Activated CD8-positive, alpha-beta memory T cell treated with anti-CD3 and anti-CD28 coated beads, Interleukin-2, amount 50 U/mL, for 48 hours (primary cell): ENCODE results near the gene CDK17.

ENCODE experiments used
- DNase-seq: peaks from one replicate; pipeline ENCODE4 v3.0.0-alpha.2; 2020

The CDK17 gene

GRCh38 chr12:96258104-96258961 is 141.9 kb downstream of the CDK17 start:
- DNase-seq, result no peak

DNA sequence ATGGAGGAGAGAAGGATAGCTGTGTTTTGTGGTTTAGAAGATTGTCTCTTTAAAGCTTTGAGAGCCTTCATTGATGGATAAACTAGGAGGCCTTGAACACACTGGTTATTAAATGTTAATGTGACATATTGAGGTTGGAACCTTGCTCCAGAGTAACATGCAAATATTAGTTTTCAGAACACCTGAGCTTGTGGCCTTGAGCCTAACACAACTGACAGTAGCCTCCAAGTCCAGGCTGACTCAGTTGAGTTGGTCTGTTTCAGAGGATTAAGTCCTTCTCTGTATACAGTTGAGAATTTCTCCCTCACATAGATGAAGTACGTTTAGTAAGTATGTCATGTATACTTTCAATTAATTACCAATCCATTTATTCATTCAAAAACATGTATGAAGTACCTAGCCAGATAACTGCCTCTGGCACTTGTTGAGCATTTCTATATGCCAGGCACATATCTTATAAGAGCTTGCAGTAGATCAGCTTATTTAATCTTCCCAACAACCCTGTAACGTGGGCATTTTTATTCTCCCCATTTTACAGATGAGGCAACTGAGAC is 142.6 kb downstream of the CDK17 start:
- DNase-seq, result no peak

- no peak for DNase-seq
Observed at GRCh38 chr12:96256672-96257361, 143.4 kb downstream of the CDK17 start.

DNA sequence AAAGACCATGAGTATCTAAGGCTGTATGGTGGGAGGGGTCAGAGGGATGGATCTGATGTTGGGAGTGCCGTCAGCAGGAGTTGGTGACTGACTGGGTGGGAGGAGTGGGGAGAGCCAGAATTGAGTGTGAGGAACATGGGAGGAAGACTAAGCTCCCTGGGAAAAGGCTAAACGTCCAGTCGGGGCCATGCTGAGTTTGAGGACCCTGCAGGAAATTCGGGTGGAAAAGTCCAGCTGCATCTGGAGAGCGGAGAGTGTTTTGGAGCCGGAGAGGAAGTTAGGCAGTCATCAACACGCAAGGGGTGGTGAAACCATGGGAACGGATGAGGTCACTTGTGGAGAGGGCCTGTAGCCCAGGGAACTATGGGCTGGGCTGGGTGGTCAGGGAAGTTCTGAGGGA is 145.2 kb downstream of the CDK17 start:
- DNase-seq, result no peak

GRCh38 chr12:96250119-96250685 is 150.0 kb downstream of the CDK17 start:
- DNase-seq, result no peak

- no peak for DNase-seq
Observed at GRCh38 chr12:96249196-96250118, 150.8 kb downstream of the CDK17 start.

DNA sequence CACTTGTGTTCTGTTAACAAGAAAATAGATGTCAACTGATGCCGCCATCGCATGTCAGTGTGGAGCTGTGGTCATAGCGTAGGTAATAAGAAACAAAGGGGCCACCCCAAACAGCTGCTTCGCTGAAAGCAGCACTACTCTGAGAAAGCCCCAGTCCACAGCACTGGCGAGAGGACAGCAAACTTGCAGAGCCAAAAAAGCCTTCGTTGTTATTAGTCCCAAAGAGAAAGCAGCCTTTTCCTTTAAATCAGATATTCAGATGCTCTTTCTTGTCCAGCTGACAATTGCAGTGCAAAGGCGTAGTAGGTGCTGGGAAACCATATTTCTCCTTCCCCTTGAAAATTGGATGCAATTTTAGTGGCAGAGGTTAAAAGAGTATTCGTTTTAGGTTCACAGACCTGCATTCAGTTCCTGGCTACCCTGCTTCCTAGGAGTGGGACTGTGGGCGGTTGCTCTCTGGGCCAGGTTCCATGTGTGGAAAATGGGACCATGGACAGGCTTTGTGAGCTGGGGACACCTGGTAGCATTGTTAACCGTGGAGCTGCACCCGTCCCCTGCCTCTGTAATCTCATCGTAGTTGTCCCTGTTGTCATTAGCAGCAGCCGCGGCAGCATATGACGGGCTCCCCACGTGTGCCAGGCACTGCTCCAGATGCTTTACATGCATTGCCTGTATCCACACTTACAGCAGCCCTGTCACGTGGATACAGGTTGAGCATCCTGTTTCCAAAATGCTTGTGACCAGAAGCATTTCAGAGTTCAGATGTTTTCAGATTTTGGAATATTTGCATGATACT is 151.9 kb downstream of the CDK17 start:
- peak; percentile 49 for DNase-seq

- DNase-seq, result peak; percentile 47
Observed at GRCh38 chr12:96247563-96247962, 152.7 kb downstream of the CDK17 start.

DNA sequence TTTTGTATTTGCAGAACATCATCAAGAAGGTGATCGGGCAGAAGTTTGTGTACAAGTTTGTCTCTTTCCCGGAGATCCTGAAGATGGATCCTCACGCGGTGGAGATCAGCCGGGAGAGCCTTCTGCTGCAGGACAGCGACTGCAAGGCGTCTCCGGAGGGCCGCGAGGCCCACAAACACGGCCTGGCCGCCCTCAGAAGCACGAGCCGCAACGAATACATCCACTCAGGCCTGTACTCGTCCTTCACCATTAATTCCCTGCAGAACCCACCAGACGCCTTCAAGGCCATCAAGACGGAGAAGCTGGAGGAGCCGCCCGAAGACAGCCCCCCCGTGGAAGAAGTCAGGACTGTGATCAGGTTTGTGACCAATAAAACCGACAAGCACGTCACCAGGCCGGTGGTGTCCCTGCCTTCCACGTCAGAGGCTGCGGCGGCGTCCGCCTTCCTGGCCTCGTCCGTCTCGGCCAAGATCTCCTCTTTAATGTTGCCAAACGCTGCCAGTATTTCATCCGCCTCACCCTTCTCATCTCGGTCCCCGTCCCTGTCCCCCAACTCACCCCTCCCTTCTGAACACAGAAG is 153.2 kb downstream of the CDK17 start:
- DNase-seq, result peak; percentile 32

DNA sequence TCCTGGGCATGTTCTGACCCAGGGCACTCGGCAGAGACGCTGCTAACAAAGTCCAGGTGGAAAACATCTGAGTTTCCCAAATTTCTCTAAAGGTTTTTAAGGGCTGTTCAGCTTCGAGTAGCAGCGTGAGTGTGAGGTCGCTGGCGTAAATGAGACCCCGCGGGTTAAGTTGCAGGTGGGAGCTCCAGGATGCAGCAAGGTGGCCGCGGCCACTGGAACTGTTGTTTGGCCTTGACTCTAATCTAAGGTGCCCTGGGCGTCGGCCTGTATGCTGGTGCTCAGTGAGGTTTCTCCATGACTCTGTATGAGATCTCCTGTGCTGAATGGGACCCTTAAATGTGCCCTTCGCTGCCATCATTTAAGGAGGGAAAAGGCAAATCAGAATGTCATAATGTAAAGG is 155.4 kb downstream of the CDK17 start:
- DNase-seq, result peak; percentile 18

GRCh38 chr12:96242597-96242996 is 157.6 kb downstream of the CDK17 start:
- DNase-seq, result peak; percentile 34

- no peak for DNase-seq
Observed at GRCh38 chr12:96241846-96242256, 158.4 kb downstream of the CDK17 start.

DNA sequence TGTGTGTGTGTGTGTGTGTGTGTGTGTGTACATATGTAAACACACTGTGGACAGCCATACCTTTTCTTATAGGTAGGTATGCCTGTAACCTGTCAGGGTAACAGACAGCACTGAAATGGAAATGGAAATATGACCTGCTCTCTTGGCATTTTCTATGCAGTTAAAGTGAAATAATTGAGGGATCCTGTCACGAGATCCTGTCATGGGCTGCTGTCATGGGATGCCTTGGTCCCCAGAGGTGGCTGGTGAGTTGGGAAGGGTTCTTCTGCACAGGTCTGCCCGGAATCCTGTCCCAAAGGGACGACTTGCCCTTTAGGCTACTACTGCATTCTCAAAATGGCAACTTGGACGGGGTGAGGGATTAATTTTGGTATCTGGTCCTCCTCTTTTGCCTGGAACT is 158.8 kb downstream of the CDK17 start:
- no peak for DNase-seq

DNA sequence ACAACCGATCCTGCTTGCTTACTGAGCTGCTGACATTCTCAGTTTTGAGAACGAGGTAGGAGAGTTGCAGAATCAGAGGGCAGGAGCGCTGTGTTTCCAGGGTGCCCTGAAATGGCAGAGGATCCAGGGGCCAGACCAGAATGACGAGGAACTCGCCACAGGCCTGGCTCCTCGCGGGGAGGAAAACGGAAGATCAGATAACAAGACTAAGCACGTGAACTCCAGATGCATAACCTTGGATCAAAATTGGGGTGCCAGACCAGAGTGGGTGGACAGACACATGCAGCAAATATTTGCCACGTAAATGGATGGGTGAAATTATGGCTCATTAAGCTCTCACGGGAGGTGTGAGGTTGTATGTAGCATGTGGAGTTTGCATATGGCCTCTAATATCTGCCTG is 159.6 kb downstream of the CDK17 start:
- DNase-seq, result no peak

GRCh38 chr12:96239711-96240635 is 160.3 kb downstream of the CDK17 start:
- no peak for DNase-seq

DNA sequence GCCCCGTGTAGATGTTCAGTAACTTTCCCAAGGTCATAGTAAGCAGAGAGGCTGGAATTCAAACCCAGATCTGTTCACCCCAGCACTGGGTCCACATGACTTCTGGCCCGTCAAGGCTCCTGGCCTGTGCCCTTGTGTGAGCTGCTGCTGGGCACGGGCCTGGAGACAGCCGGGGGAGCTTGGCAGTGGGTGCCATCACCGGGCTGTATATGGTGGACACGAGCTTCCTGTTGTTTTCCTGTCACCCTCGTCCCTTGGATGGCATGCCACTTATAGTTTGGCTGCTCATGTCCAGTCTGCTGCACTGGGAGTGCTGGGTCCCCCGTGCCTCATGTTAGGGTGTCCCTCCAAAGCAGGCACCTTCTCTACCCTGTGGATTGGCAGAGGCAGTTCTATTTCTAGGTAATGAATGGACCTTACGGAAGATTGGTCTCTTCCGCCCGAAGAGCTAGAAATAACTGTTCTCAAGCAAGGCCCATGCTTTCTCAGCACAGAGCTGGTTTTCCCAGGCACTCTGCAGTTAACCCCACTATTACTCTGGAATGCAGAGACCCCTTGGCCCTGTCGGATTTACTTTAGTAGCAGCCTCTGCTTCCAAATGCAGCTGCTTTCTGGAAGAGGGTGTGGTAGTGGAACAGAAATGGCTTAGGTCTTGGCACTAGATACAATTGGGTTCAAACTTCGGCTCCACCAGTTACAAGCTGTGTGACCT is 161.7 kb downstream of the CDK17 start:
- no peak for DNase-seq

GRCh38 chr12:96237465-96238077 is 162.7 kb downstream of the CDK17 start:
- peak; percentile 70 for DNase-seq

DNA sequence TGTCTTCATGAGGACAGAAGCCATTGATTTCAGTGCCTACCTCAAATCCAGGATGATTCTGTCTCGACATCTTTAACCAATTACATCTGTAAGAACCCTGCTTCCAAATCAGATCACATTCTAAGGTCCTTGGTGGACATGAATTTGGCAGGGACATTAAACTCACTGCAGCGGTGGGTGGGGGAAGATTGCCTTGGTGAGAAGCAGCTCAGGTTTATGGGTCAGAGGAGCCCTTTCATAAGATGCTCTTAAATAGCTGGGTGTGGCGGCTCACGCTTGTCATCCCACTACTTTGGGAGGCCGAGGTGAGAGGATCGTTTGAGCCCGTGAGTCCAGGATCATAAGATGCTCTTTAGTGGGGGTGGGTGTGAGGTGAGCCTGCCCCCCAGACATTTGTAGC is 163.2 kb downstream of the CDK17 start:
- no peak for DNase-seq
